Breast epithelium (tissue), 3 donors: ENCODE measurements around the gene CRP.

ENCODE experiments used
- POLR2A ChIP-seq: fragments of 450-650 bp; IDR thresholded peaks from one replicate; pipeline ENCODE4 v1.6.1; 2016; ENCODE audit warnings: antibody characterized with exemption, mild to moderate bottlenecking, moderate library complexity
- POLR2AphosphoS5 ChIP-seq, 3 donors: sonication (generic); formaldehyde crosslinking; IDR thresholded peaks; one replicate each; pipeline ENCODE4 v1.6.1; 2017; ENCODE audit warnings: antibody characterized with exemption in 3 of 3
- TF ChIP-seq, protein P1 (sequence below), 3 donors: fragments of 450-650 bp; IDR thresholded peaks; one replicate each; pipeline ENCODE4 v1.5.1; 2016 to 2017; ENCODE audit warnings: antibody characterized with exemption in 3 of 3, mild to moderate bottlenecking in 3 of 3, moderate library complexity in 3 of 3

DNA sequence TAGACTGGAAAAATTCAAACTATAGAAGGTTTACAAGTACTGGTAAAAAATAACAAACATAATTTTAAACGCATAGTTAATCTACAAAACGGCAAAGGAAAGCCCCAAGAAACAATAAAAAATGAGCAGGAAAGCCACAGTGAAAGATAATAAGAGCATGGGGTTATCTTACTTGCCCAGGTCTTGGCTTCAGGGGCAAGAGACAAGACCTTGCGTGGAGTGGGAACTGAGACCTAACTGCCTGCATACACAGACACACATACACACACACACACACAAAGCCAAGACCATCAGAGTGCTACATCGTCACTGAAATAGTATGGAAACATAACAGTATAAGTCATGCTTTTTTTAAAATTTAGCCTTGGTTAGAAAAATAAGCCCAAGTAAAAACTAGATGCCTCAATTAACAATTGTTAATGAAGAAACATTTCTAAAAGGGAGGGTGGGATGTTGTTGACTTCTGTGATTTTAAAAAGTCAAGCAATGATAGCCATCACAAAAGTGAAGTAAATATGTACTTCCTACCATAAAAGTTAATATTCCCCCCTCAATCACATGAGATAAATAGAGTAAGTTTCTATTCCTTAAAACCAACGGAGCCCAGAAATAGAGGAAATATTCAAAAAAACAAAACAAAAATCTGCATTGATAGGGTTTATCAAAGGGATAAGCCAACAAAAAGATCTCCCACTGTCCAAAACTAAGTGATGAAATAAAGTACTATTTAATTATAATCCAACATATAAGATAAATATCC lies 29.4 kb upstream of the CRP start:
- TF ChIP-seq, protein P1, sequence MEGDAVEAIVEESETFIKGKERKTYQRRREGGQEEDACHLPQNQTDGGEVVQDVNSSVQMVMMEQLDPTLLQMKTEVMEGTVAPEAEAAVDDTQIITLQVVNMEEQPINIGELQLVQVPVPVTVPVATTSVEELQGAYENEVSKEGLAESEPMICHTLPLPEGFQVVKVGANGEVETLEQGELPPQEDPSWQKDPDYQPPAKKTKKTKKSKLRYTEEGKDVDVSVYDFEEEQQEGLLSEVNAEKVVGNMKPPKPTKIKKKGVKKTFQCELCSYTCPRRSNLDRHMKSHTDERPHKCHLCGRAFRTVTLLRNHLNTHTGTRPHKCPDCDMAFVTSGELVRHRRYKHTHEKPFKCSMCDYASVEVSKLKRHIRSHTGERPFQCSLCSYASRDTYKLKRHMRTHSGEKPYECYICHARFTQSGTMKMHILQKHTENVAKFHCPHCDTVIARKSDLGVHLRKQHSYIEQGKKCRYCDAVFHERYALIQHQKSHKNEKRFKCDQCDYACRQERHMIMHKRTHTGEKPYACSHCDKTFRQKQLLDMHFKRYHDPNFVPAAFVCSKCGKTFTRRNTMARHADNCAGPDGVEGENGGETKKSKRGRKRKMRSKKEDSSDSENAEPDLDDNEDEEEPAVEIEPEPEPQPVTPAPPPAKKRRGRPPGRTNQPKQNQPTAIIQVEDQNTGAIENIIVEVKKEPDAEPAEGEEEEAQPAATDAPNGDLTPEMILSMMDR (IDR thresholded peaks at IDR 0.05), result no peak
- TF ChIP-seq POLR2AphosphoS5 (IDR thresholded peaks at IDR 0.05), result no peak
- TF ChIP-seq POLR2A, result no peak
